HG03066 (cell line): Measurements from ENCODE around the gene STRC.
"Not testable (repeated sequence)": the region's sequence is repeated elsewhere in the genome, so short reads cannot be mapped to it uniquely, and the experiment has no call there.

Experiments used
- ATAC-seq: cut with Tn5 transposase; IDR thresholded peaks from one replicate; pipeline ENCODE4 v1.9.1; 2021; ENCODE audit warnings: low read depth; ENCODE audit not compliant: unreplicated experiment

Gene STRC

GRCh38 chr15:43566615-43567014, 52.0 kb downstream of the STRC start:
- not testable (repeated sequence) for ATAC-seq

DNA sequence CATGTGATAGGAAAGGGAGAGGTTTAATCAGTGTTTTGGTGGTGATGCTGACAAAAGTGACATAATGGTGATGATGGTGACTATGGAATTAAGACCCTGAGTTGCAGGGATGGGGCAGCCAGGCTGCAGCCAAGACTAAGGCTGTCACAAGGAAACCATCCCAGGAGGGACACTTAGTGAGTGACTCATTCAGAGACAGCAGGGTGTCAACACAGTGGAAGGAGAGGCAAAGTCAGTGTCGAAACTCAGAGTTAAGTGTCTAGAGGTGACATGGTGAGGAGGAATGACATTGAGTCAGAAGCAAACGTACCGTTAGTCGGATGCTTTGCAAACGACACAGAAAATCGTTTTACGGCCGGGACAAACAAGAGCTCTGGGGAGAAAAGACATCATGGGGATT, 54.8 kb downstream of the STRC start:
- ATAC-seq, result not testable (repeated sequence)

DNA sequence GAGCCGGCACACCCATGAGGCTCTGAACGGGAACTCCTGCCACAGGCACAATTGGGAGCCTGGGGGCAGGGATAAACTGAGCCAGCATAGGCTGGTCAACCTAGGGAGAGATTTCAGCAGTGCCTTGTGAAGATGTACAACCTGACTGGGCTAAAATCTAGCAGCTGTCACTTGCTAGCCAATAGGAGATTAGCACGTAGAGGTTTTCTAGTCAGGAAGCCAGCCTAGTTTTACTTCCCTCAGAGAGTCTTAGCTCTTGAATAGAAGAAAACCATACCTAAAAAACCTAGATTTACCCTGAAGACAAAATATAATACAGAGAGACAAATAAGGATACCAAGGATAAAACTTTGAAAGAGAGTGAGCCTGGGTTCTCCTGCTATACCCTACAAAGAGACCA, 55.8 kb downstream of the STRC start:
- not testable (repeated sequence) for ATAC-seq

GRCh38 chr15:43552986-43553385, 65.6 kb downstream of the STRC start:
- no peak for ATAC-seq

DNA sequence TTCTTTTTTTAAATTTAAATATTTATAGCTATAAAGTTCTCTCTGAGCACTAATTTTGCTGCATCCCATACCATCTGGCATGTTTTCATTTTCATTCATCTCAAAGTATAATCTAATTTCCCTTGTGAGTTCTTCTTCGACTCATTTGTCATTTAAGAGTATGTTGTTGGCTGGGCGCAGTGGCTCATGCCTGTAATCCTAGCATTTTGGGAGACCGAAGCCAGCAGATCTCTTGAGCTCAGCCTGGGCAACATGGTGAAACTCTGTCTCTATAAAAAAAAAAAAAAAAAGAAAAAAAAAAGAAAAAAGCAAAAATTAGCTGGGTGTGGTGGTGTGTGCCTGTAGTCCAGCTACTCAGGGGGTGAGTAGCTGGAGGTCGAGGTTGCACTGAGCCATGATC, 66.3 kb downstream of the STRC start:
- ATAC-seq, result no peak

GRCh38 chr15:43550527-43551363, 67.9 kb downstream of the STRC start:
- ATAC-seq, result no peak
